Liver (tissue), 9 donors: ENCODE results near the gene EXOC6B. TPM values are rescaled to one million over a fixed set of nuclear protein-coding genes. Genes with fewer than 3 reads are reported as not detected.

Experiments used
- DNase-seq: peaks from one replicate; pipeline ENCODE4 v3.0.0-alpha.2; 2017; ENCODE audit warnings: low spot score
- H3K27ac ChIP-seq, 2 donors: one replicate each; pipeline ENCODE4 v1.7.0; 2013; ENCODE audit warnings: inconsistent platforms in 2 of 2, low read length in 2 of 2, control low read depth in 1 of 2, low read depth in 1 of 2, mild to moderate bottlenecking in 1 of 2
- H3K27me3 ChIP-seq, 4 donors: one replicate each; pipeline versions ENCODE4 v1.6.1 to v1.7.0; 2013; ENCODE audit warnings: low read length in 3 of 4, inconsistent platforms in 1 of 4, mild to moderate bottlenecking in 1 of 4, moderate library complexity in 1 of 4; ENCODE audit not compliant: control insufficient read depth in 4 of 4, insufficient read depth in 4 of 4
- H3K36me3 ChIP-seq, 4 donors: one replicate each; pipeline versions ENCODE4 v1.6.1 to v1.7.0; 2013; ENCODE audit warnings: low read length in 3 of 4, mild to moderate bottlenecking in 3 of 4, low read depth in 1 of 4, moderate library complexity in 1 of 4; ENCODE audit not compliant: control insufficient read depth in 4 of 4, insufficient read depth in 3 of 4
- H3K4me1 ChIP-seq, 4 donors: one replicate each; pipeline versions ENCODE4 v1.6.1 to v1.7.0; 2013; ENCODE audit warnings: low read length in 3 of 4, mild to moderate bottlenecking in 3 of 4, moderate library complexity in 1 of 4; ENCODE audit not compliant: control insufficient read depth in 4 of 4, insufficient read depth in 4 of 4
- H3K4me3 ChIP-seq, 3 donors: one replicate each; pipeline versions ENCODE4 v1.6.1 to v1.7.0; 2013; ENCODE audit warnings: low read length in 3 of 3, control low read depth in 1 of 3, low read depth in 1 of 3, mild to moderate bottlenecking in 1 of 3
- H3K9ac ChIP-seq, 2 donors: one replicate each; pipeline ENCODE4 v1.7.0; 2013; ENCODE audit warnings: low read length in 2 of 2, mild to moderate bottlenecking in 2 of 2, moderate library complexity in 2 of 2, control low read depth in 1 of 2, low read depth in 1 of 2
- H3K9me3 ChIP-seq, 4 donors: one replicate each; pipeline versions ENCODE4 v1.6.1 to v1.7.0; 2013; ENCODE audit warnings: low read length in 3 of 4; ENCODE audit not compliant: control insufficient read depth in 4 of 4
- ATF3 ChIP-seq: IDR thresholded peaks from 2 replicates; pipeline ENCODE4 v1.6.1; 2016; ENCODE audit warnings: antibody characterized with exemption
- CTCF ChIP-seq: fragments of 150-350 bp; IDR thresholded peaks from 2 replicates; pipeline ENCODE4 v1.5.1; 2017; ENCODE audit warnings: improper control_type of control experiment, low read depth, low read length; ENCODE audit not compliant: missing input control
- EGR1 ChIP-seq, 2 donors: IDR thresholded peaks; 2 replicates each; pipeline ENCODE4 v1.6.1; 2016 to 2018; ENCODE audit warnings: antibody characterized with exemption in 2 of 2, low read depth in 2 of 2
- GABPA ChIP-seq, 2 donors: IDR thresholded peaks in 1 of 2; conservative IDR thresholded peaks in 1 of 2; 2 replicates each; pipeline ENCODE4 v1.6.1; 2016; ENCODE audit warnings: antibody characterized with exemption in 2 of 2, mild to moderate bottlenecking in 1 of 2, moderate library complexity in 1 of 2
- HNF4A ChIP-seq, 2 donors: conservative IDR thresholded peaks; 2 replicates each; pipeline ENCODE4 v1.6.1; 2016; ENCODE audit warnings: antibody characterized with exemption in 2 of 2, mild to moderate bottlenecking in 2 of 2
- HNF4G ChIP-seq: IDR thresholded peaks from 2 replicates; pipeline ENCODE4 v1.6.1; 2016; ENCODE audit warnings: antibody characterized with exemption
- JUND ChIP-seq, 2 donors: IDR thresholded peaks; 2 replicates each; pipeline ENCODE4 v1.6.1; 2016; ENCODE audit warnings: antibody characterized with exemption in 2 of 2
- MAX ChIP-seq: IDR thresholded peaks from 2 replicates; pipeline ENCODE4 v1.6.1; 2016; ENCODE audit warnings: antibody characterized with exemption
- RAD21 ChIP-seq, 2 donors: IDR thresholded peaks; 2 replicates each; pipeline ENCODE4 v1.6.1; 2016; ENCODE audit warnings: antibody characterized with exemption in 2 of 2, mild to moderate bottlenecking in 2 of 2
- REST ChIP-seq: IDR thresholded peaks from 2 replicates; pipeline ENCODE4 v1.6.1; 2016; ENCODE audit warnings: antibody characterized with exemption, mild to moderate bottlenecking
- TAF1 ChIP-seq: conservative IDR thresholded peaks from 2 replicates; pipeline ENCODE4 v1.6.1; 2016; ENCODE audit warnings: antibody characterized with exemption, mild to moderate bottlenecking
- YY1 ChIP-seq: IDR thresholded peaks from 2 replicates; pipeline ENCODE4 v1.6.1; 2016; ENCODE audit warnings: antibody characterized with exemption, mild to moderate bottlenecking
- ZBTB33 ChIP-seq: IDR thresholded peaks from 2 replicates; pipeline ENCODE4 v1.6.1; 2016; ENCODE audit warnings: antibody characterized with exemption
- WGBS: extraction: QIAGEN DNeasy Blood & Tissue Kit; methylation state at CpG from one replicate; pipeline ENCODE4 v1.1.7; 2013; 5-methylcytosine and 5-hydroxymethylcytosine counted together
- polyA plus RNA-seq, 2 donors: library from polyadenylated mRNA; stranded (reverse) in 1 of 2; unstranded in 1 of 2; fragments of 200-250 nt in 1 of 2; fragments of >200 nt in 1 of 2; fragmentation: Nextera tagmentation in 1 of 2; extraction: Ambion mirVana in 1 of 2; gene quantifications; one replicate each; pipeline versions ENCODE4 v1.2.1 to v1.2.3, GENCODE V29; 2013 to 2015
- total RNA-seq, 2 donors: library from RNA; depleted of rRNA; stranded (reverse); fragments of >200 nt; gene quantifications; one replicate each; pipeline ENCODE4 v1.2.3, GENCODE V29; 2014
- donor health status: healthy.
- donor health status: healthy.
- donor health status: healthy.
- donor health status: healthy.
- donor health status: healthy.

Gene EXOC6B
- total and polyA plus RNA-seq, 4 donors: 1.7 to 9.5 (median 5.5) TPM

- TF ChIP-seq MAX (no peak), EGR1 (IDR thresholded peaks at IDR 0.05; ENCODE audit: low read depth in 2 of 2) (no peak), HNF4G (no peak)
Observed at GRCh38 chr2:72619626-72620025, 206.2 kb downstream of the EXOC6B start (continued).

GRCh38 chr2:72613931-72614330 is 211.9 kb downstream of the EXOC6B start:
- 90% methylated on average over 3 of the region's 3 CpGs for WGBS
- Histone ChIP-seq H3K36me3 (no peaks in the 10 kb centered on the region), H3K9ac (no peak overlapping the region), H3K4me3 (no peak overlapping the region), H3K4me1 (no peaks in the 10 kb centered on the region), H3K27ac (no peak overlapping the region), H3K9me3 (no peaks in the 10 kb centered on the region), H3K27me3 (no peaks in the 10 kb centered on the region)
- DNase-seq: no peak
- no peak for TF ChIP-seq CTCF
- no peak for TF ChIP-seq RAD21 (IDR thresholded peaks at IDR 0.05)
- no peak for TF ChIP-seq TAF1
- TF ChIP-seq YY1: no peak
- no peak for TF ChIP-seq JUND (IDR thresholded peaks at IDR 0.05)
- no peak for TF ChIP-seq ZBTB33
- no peak for TF ChIP-seq EGR1 (IDR thresholded peaks at IDR 0.05; ENCODE audit: low read depth in 2 of 2)
- no peak for TF ChIP-seq HNF4A (conservative IDR thresholded peaks at IDR 0.05)

GRCh38 chr2:72612614-72613160 is 213.1 kb downstream of the EXOC6B start:
- no peak for TF ChIP-seq ATF3
- TF ChIP-seq JUND (IDR thresholded peaks at IDR 0.05): no peak
- no peak for TF ChIP-seq REST
- TF ChIP-seq GABPA (IDR thresholded peaks at IDR 0.05 in 1 of 2, conservative IDR thresholded peaks at IDR 0.05 in 1 of 2): no peak
- Histone ChIP-seq H3K27ac (no peak overlapping the region), H3K36me3 (no peaks in the 10 kb centered on the region), H3K9ac (no peak overlapping the region), H3K4me3 (no peak overlapping the region), H3K4me1 (no peaks in the 10 kb centered on the region), H3K27me3 (no peaks in the 10 kb centered on the region), H3K9me3 (no peaks in the 10 kb centered on the region)
- WGBS: 89% methylated on average over 4 of the region's 4 CpGs
- no peak for DNase-seq
